HL-60/S4 treated with retinoic acid at 250 ng/mL for 4 days and 3 days (cell line): ENCODE measurements around the gene LCMT2.
"Not testable (repeated sequence)": the region's sequence is repeated elsewhere in the genome, so short reads cannot be mapped to it uniquely, and the experiment has no call there.

Source experiments
- in situ Hi-C: fragments of 300-500 bp; cut with MboI; formaldehyde crosslinking; loops from 2 replicates; pipeline ENCODE4 v1.7.0; 2022; ENCODE audit warnings: low sequenced_read_pairs

LCMT2 gene

DNA sequence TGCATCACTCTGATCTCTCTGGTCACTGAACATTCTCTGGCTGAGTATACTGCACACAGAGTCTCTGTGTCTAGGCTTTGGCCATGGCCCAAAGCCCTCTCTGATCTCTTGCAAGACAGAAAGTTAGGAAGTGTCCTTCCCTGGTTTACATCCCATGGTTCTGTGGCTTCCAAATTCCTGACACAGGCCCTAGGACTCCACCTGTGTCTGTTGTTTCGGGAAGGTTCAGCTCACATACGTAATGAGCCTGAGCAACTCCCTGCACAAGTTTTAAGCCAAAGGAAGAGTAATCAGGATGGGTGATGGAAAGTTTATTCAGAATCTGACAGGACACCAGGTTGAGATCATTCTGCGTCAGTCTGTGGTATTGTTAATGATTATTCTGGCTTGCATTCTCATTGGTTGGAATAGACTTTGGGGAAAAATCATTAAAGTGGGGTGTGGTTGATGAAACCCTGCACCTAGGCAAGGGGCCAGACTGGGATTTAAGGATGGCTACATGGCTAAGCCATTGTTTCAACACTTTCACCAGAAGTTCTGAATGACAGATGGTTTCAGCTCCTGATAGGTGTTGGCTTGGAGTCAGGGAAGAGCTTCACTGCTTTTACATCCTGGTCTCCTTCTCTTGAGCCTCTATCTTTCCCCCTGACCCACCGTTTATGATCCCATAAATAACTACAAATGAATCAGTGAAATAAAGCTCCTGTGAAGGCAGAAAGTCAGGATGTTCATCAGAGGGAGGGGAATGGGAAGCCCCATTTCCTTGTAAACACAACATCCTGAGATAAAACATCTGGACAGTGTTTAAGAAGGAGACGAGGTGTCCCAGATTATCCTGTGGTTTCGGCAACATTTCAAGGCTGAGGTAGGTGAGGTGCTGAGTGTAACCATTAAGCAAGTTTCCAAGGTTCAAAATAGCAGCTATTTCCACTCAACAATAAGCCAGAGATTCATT lies 14.1 kb downstream of the LCMT2 start:
- in situ Hi-C loops: no loop called here

GRCh38 chr15:43314171-43314570 lies 16.2 kb downstream of the LCMT2 start:
- in situ Hi-C loops: no loop called here

DNA sequence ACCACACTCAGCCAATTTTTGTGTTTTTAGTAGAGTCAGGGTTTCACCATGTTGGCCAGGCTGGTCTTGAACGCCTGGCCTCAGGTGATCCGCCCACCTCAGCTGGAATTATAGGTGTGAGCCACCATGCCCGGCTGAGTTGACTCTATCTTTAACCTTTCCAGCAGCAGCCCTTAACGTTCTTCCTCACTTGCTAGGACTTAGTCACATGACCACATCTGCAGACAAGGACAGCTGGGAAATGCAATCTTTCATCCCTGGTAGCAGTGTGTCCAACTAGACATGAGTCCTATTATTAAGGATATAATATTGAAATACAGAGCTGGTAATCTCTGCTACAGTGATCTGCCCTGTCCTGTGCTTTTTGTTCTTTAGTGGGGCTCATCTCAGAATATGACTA lies 18.0 kb downstream of the LCMT2 start:
- in situ Hi-C loops: no loop called here

- in situ Hi-C loops: no loop called here
Measured at GRCh38 chr15:43302205-43302817, 28.1 kb downstream of the LCMT2 start, which contains the start of gene TGM7. TGM7 (minus strand) TSS chr15:43302255.

GRCh38 chr15:43299884-43300283 lies 30.5 kb downstream of the LCMT2 start:
- in situ Hi-C loops: no loop called here

DNA sequence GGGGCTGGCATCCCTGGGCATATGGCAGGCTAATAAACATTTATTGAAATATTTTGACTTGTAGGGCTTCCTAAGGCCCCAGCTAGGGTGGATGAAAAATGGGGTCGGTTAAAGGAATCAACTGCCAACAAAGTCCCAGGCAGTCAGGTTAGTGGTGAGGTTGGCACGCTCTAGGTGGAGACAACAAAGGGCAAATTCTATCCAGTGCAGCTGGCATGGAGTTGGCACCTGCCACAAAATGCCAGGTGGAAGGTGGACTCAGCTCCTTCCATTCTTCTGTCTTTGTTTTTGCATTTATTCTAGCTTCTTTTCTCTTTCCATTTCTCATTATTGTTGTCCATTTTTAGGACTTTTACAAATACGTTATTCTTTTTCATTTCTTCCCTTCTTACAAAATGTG lies 31.0 kb downstream of the LCMT2 start:
- in situ Hi-C loops: no loop called here

- in situ Hi-C loops: no loop called here
Measured at GRCh38 chr15:43294091-43294706, 36.2 kb downstream of the LCMT2 start.

DNA sequence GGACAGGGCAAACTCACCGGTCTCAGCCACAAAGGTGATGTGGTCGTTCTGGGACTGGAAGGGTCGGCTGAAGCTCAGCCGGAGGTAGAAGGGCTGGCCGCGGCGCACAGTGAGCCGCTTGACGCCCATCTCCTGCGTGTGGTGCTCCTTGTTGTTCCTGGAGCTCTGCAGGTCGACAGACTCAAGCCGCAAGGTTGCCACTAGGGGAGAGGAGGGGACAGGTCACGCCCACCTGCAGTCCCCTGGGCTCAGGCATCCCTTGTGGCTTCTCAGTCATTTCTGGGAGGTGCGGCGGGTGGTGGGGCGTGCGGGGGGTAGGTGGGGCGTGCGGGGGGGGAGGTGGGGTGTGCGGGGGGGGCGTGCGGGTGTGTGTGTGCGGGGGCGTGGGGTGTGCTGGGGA lies 36.9 kb downstream of the LCMT2 start:
- in situ Hi-C loops: no loop called here

GRCh38 chr15:43292375-43293078 lies 37.8 kb downstream of the LCMT2 start:
- in situ Hi-C loops: no loop called here

- in situ Hi-C loops: not testable (repeated sequence)
Measured at GRCh38 chr15:43289656-43290055, 40.7 kb downstream of the LCMT2 start.

GRCh38 chr15:43287254-43287653 lies 43.1 kb downstream of the LCMT2 start:
- in situ Hi-C loops: no loop called here

DNA sequence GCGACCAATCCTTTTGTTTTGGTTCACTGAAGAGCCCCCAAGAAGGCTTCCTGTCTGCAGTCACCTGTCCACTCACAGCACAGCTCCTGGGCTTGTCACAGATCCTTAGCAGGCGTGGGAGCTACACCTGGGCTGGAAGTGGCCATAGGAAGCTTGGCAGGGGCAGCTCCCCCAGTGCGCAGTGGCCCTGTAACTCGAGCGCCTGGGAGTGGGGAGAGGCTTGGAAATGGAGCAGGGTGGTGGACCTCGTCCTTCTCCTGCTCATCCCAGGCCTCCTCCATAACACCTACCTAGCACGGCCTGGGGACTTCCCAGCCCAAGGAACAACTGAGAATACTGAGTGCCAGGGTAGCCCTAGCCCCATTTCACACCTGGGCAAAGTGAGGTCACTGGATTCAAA lies 44.3 kb downstream of the LCMT2 start:
- in situ Hi-C loops: no loop called here

DNA sequence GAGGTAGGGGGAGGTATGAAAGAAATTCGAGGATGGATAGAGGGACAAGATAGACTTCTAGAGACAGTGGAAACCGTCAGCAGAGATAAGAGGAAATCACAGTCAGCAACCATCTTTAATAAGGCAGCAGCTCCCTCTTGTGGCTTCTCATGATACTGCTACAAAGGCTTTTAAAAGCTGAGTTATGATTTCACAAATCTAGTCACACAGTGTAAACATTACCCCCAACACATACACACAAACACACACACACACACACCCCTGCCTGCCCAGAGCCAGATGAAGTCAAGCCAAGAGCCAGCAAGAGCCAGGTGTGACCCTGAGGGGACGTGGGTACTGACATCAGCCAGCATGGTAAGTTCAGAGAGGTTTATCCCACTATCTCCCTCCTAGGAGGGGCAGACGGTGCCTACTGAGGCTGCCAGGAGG lies 44.8 kb downstream of the LCMT2 start:
- in situ Hi-C loops: no loop called here

GRCh38 chr15:43283526-43283925 lies 46.8 kb downstream of the LCMT2 start:
- in situ Hi-C loops: no loop called here

- in situ Hi-C loops: no loop called here
Measured at GRCh38 chr15:43281926-43282602, 48.3 kb downstream of the LCMT2 start.

DNA sequence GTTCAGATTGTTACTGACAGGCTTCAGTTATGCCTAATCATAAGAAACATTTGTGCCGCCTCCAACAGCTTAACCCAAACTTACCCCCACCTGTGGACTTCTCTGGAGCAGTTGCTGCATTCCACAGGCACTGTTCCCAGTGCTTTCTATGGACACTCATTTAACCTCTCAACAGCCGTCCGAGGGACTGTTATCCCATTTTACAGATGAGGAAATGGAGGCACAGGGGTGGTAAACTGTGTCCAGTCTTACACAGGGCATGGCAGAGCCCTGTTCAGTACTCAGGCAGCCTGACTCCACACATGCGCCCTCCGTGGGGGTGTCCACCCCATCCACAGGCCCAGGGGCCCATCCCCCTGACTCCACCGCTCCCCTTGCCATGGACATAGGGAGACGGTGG lies 49.4 kb downstream of the LCMT2 start:
- in situ Hi-C loops: no loop called here

DNA sequence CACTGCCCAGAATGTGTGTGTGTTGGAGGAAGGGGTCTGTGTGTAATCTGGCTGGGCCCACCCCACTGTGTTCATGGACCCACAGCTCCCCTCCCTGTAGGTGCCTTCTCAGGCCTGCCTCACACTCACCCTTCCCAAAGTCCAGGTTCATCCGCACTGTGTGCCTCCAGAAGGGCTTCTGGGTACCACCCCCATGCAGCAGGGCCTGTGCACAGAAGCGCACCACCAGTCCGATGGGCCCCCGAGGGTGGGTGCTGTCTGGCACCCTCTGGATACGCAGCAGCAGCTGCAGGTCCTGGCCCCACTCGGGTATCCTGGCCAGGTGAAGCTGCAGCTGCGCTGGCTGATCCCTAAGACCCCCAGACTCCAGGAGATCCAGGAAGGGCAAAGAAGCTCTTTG lies 50.9 kb downstream of the LCMT2 start:
- in situ Hi-C loops: no loop called here

GRCh38 chr15:43278869-43279268 lies 51.5 kb downstream of the LCMT2 start:
- in situ Hi-C loops: no loop called here

- in situ Hi-C loops: no loop called here
Measured at GRCh38 chr15:43277901-43278300, 52.5 kb downstream of the LCMT2 start.

DNA sequence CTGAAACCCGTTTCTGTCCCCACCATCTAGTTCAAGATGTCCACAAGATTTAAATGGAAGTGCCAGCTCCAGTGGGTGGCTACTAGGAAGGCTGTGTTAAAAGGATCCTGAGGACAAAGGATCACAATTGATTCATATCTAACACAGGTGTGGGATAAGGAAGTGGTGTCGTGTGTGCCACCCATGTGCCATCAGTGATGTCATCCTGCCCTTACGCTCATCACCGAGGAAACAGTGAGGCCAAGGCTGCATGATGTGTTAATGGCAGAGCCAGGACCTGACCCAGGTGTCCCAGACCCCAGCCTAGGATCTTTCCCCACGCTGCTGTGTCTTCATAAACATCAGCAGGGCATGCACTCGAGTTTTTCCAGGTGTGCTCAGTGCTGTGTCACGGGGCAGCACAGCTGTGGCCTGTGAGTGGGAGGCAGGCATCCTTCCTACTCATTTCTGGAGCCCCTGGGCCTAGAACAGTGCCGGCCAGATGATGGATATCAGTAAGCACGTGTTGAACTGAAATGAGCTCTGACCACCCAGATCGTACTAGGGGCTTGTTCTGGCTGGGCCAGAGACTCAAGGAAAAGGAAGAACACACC lies 53.0 kb downstream of the LCMT2 start:
- in situ Hi-C loops: no loop called here
